Measurements from ENCODE around the gene POLR2A. TPM values are rescaled to one million over a fixed set of nuclear protein-coding genes. Genes with fewer than 3 reads are reported as not detected.

POLR2A gene
- total RNA-seq, 4 donors from 2014 or later: 41.0 to 55.3 (median 47.3) TPM

DNA sequence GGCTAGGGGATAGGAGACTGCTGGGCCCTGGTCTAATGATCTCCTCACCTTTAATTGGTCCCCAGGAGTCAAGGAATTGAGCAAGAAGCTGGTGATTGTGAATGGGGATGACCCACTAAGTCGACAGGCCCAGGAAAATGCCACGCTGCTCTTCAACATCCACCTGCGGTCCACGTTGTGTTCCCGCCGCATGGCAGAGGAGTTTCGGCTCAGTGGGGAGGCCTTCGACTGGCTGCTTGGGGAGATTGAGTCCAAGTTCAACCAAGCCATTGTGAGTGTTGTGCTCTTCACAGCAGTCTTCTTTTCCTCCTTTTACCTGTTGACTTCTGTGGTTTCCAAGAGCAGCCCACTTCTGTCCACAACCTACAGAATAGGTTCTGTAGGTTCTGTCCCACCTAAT, 19.4 kb downstream of the POLR2A start:
- WGBS, 2 donors (ENCODE audit: low coverage in 1 of 2): 99% methylated on average over 8 of the region's 8 CpGs; no CpG with 5 or more reads in 1 of the 2 donors
- no peak for ATAC-seq
- H3K4me3 ChIP-seq: no peak overlapping the region
- H3K27ac ChIP-seq: no peak overlapping the region
- H3K27me3 ChIP-seq: no peaks in the 10 kb centered on the region
- TF ChIP-seq POLR2A (IDR thresholded peaks at IDR 0.05): no peak
- TF ChIP-seq, protein P1, sequence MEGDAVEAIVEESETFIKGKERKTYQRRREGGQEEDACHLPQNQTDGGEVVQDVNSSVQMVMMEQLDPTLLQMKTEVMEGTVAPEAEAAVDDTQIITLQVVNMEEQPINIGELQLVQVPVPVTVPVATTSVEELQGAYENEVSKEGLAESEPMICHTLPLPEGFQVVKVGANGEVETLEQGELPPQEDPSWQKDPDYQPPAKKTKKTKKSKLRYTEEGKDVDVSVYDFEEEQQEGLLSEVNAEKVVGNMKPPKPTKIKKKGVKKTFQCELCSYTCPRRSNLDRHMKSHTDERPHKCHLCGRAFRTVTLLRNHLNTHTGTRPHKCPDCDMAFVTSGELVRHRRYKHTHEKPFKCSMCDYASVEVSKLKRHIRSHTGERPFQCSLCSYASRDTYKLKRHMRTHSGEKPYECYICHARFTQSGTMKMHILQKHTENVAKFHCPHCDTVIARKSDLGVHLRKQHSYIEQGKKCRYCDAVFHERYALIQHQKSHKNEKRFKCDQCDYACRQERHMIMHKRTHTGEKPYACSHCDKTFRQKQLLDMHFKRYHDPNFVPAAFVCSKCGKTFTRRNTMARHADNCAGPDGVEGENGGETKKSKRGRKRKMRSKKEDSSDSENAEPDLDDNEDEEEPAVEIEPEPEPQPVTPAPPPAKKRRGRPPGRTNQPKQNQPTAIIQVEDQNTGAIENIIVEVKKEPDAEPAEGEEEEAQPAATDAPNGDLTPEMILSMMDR (IDR thresholded peaks at IDR 0.05): no peak
- TF ChIP-seq EP300 (IDR thresholded peaks at IDR 0.05): no peak
- TF ChIP-seq POLR2AphosphoS5 (IDR thresholded peaks at IDR 0.05): no peak
- H3K9me3 ChIP-seq: no peaks in the 10 kb centered on the region
- no peaks in the 10 kb centered on the region for H3K4me1 ChIP-seq
- peaks cover 0 to 100% of the 10 kb centered on the region in 2 donors for H3K36me3 ChIP-seq

DNA sequence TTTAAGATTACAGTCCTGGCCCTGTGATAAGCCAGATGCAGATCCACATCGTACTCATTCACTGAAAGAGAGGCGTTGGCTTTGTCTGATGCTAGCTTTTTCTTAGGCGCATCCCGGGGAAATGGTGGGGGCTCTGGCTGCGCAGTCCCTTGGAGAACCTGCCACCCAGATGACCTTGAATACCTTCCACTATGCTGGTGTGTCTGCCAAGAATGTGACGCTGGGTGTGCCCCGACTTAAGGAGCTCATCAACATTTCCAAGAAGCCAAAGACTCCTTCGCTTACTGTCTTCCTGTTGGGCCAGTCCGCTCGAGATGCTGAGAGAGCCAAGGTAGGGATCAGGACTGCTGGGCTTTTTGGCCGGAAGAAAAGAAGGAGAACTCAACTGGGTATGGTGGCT, 24.0 kb downstream of the POLR2A start:
- Histone ChIP-seq H3K27me3 (no peaks in the 10 kb centered on the region), H3K27ac (no peak overlapping the region), H3K4me3 (no peak overlapping the region), H3K9me3 (no peaks in the 10 kb centered on the region), H3K36me3 (peaks cover 0 to 100% of the 10 kb centered on the region in 2 donors), H3K4me1 (no peaks in the 10 kb centered on the region)
- no peak for ATAC-seq
- TF ChIP-seq, protein P1 (IDR thresholded peaks at IDR 0.05): no peak
- TF ChIP-seq EP300 (IDR thresholded peaks at IDR 0.05) (no peak), POLR2AphosphoS5 (IDR thresholded peaks at IDR 0.05) (no peak), POLR2A (IDR thresholded peaks at IDR 0.05) (no peak)
- WGBS, 2 donors (ENCODE audit: low coverage in 1 of 2): 72 to 92% methylated on average over 5 to 8 of the region's 11 CpGs

DNA sequence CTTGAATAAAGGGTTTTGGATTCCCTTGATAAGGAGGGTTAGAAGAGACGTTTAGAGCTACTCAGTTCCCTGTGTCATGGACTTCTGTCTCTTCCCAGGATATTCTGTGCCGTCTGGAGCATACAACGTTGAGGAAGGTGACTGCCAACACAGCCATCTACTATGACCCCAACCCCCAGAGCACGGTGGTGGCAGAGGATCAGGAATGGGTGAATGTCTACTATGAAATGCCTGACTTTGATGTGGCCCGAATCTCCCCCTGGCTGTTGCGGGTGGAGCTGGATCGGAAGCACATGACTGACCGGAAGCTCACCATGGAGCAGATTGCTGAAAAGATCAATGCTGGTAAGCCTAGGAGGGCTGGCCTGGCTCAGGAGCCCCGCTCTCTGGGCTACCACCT, 24.7 kb downstream of the POLR2A start:
- no peaks in the 10 kb centered on the region for H3K4me1 ChIP-seq
- WGBS, 2 donors (ENCODE audit: low coverage in 1 of 2): 75 to 90% methylated on average over 4 to 5 of the region's 9 CpGs
- H3K9me3 ChIP-seq: no peaks in the 10 kb centered on the region
- no peak overlapping the region for H3K27ac ChIP-seq
- peaks cover 0 to 100% of the 10 kb centered on the region in 2 donors for H3K36me3 ChIP-seq
- no peak for ATAC-seq
- H3K27me3 ChIP-seq: no peaks in the 10 kb centered on the region
- TF ChIP-seq, protein P1 (IDR thresholded peaks at IDR 0.05): no peak
- TF ChIP-seq POLR2A (IDR thresholded peaks at IDR 0.05) (no peak), EP300 (IDR thresholded peaks at IDR 0.05) (no peak), POLR2AphosphoS5 (IDR thresholded peaks at IDR 0.05) (no peak)
- H3K4me3 ChIP-seq: no peak overlapping the region

DNA sequence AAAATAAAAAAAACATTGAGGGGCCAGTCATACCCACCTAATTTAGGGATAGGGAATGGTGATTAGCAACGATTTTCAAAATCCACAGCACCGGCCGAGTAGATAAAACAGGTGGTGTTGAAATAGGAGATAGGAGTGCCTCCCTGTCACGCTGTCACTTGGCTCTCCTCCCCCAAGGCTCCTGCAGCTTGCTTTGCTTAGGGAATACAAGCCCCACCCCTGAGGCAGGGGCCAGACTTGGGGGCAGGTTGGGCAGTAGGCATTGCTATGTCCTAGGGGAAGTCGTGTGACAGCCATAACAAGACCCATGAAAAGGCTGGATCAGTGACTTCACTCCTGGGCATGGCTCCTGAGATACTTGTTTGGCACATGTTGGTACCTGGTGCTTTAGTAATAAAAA, 25.8 kb downstream of the POLR2A start:
- 80 to 83% methylated on average over 1 to 4 of the region's 5 CpGs for WGBS, 2 donors (ENCODE audit: low coverage in 1 of 2)
- Histone ChIP-seq H3K27ac (no peak overlapping the region), H3K27me3 (no peaks in the 10 kb centered on the region), H3K4me3 (no peak overlapping the region), H3K4me1 (peaks cover 0 to 2% (median 0%) of the 10 kb centered on the region in 3 donors), H3K9me3 (no peaks in the 10 kb centered on the region), H3K36me3 (peaks cover 0 to 98% of the 10 kb centered on the region in 2 donors)
- TF ChIP-seq POLR2A (IDR thresholded peaks at IDR 0.05) (no peak), POLR2AphosphoS5 (IDR thresholded peaks at IDR 0.05) (no peak), EP300 (IDR thresholded peaks at IDR 0.05) (no peak)
- TF ChIP-seq, protein P1 (IDR thresholded peaks at IDR 0.05): no peak
- ATAC-seq: no peak

DNA sequence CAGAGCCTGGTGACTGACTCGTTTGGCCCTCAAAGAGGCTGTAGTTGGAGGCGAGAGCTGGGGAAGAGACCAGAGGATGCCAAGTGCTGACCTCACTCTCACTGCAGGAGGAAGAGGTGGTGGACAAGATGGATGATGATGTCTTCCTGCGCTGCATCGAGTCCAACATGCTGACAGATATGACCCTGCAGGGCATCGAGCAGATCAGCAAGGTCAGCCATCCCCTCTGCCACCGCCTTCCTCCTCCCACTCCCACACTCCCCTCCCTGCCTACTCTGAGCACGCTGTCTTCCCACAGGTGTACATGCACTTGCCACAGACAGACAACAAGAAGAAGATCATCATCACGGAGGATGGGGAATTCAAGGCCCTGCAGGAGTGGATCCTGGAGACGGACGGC, 26.9 kb downstream of the POLR2A start:
- TF ChIP-seq EP300 (IDR thresholded peaks at IDR 0.05) (no peak), POLR2A (IDR thresholded peaks at IDR 0.05) (no peak), POLR2AphosphoS5 (IDR thresholded peaks at IDR 0.05) (no peak)
- TF ChIP-seq, protein P1 (IDR thresholded peaks at IDR 0.05): no peak
- WGBS, 2 donors (ENCODE audit: low coverage in 1 of 2): 47% methylated on average over 3 of the region's 10 CpGs; no CpG with 5 or more reads in 1 of the 2 donors
- H3K36me3 ChIP-seq: peaks cover 0 to 86% of the 10 kb centered on the region in 2 donors
- no peak for ATAC-seq
- no peak overlapping the region for H3K27ac ChIP-seq
- H3K4me1 ChIP-seq: peaks cover 0 to 6% (median 0%) of the 10 kb centered on the region in 3 donors
- H3K27me3 ChIP-seq: no peaks in the 10 kb centered on the region
- H3K9me3 ChIP-seq: no peaks in the 10 kb centered on the region
- no peak overlapping the region for H3K4me3 ChIP-seq

Data from gastroesophageal sphincter (tissue), 4 donors.